SJSA1 (cell line): ENCODE results near the gene EHF. TPM values are rescaled to one million over a fixed set of nuclear protein-coding genes. Genes with fewer than 3 reads are reported as not detected.

ENCODE experiments used
- DNase-seq, 2 experiments: peaks; one replicate each; pipeline ENCODE4 v3.0.0-alpha.2; 2015 to 2020; ENCODE audit warnings: low spot score in 2 of 2, low read depth in 1 of 2
- H3K27ac ChIP-seq: fragments of 250-450 bp; sonication (Bioruptor Pico); 2 replicates; pipeline ENCODE4 v1.5.1; 2020; ENCODE audit warnings: mild to moderate bottlenecking, moderate library complexity
- H3K27me3 ChIP-seq: fragments of 250-450 bp; sonication (Bioruptor Pico); replicated peaks from 2 replicates; pipeline ENCODE4 v1.5.1; 2020; ENCODE audit warnings: mild to moderate bottlenecking, moderate library complexity
- H3K36me3 ChIP-seq: fragments of 250-450 bp; sonication (Bioruptor Pico); 2 replicates; pipeline ENCODE4 v1.5.1; 2020; ENCODE audit warnings: mild to moderate bottlenecking
- H3K4me1 ChIP-seq: fragments of 250-450 bp; sonication (Bioruptor Pico); replicated peaks from 2 replicates; pipeline ENCODE4 v1.6.1; 2021; ENCODE audit warnings: mild to moderate bottlenecking
- H3K4me3 ChIP-seq: fragments of 250-450 bp; sonication (Bioruptor Pico); 2 replicates; pipeline ENCODE4 v1.5.1; 2020; ENCODE audit warnings: mild to moderate bottlenecking
- H3K9me3 ChIP-seq: fragments of 250-450 bp; sonication (Bioruptor Pico); replicated peaks from 2 replicates; pipeline ENCODE4 v1.5.1; 2020; ENCODE audit warnings: mild to moderate bottlenecking
- total RNA-seq: library from RNA; depleted of rRNA; stranded (reverse); fragments of >200 nt; shearing (Covaris generic); gene quantifications from 2 replicates; pipeline ENCODE4 v1.2.3, GENCODE V29; 2014

Gene EHF
- total RNA-seq, 1 experiment from 2014 or later: not detected

DNA sequence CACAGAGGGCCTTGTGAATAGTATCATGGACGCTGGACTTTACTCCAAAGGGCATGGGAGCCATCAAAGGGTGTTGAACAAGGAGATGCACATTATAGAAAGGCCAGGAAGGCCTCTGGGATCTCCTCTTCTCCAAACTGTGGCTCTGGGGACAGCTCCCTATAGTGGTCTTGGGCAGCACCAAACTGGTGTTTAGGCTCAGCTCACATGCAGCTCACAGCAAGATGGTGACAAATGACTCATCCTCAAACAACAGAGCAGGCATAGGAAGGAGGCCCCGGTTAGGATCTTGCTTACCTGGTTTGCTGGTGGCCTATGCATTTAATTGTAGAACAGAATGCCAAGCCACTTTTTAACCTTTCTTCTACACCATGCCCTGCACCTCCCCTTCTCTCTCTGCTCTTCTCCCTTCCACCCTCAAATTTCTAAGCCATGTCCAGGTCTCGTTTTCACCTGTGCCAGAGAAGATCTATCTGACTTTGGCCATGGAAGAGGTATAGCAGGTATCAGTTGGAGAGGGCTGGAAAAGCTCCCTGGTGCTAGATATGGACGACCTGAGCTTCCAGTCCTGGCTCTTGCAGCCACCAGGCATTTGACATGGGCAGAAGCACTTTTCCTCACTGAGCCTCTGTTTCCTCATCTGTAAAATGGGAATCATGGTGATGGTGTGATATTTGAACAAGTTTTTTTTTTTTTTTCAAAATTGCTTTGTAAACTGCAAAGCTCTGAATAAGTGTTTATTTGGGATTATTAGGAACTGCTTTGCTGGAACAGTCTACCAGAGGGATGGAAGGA, 14.4 kb upstream of the EHF start:
- no peaks in the 10 kb centered on the region for H3K9me3 ChIP-seq
- no peak overlapping the region for H3K27ac ChIP-seq
- no peaks in the 10 kb centered on the region; the same call in 1 of the 2 replicates for H3K4me1 ChIP-seq
- H3K27me3 ChIP-seq: no peaks in the 10 kb centered on the region
- no peak for DNase-seq
- no peaks in the 10 kb centered on the region for H3K36me3 ChIP-seq
- no peak overlapping the region for H3K4me3 ChIP-seq

- Histone ChIP-seq H3K36me3 (no peaks in the 10 kb centered on the region), H3K9me3 (no peaks in the 10 kb centered on the region), H3K27me3 (no peaks in the 10 kb centered on the region), H3K4me3 (no peak overlapping the region), H3K4me1 (no peaks in the 10 kb centered on the region), H3K27ac (no peak overlapping the region)
- no peak for DNase-seq
These were observed 11.6 kb upstream of the EHF start for GRCh38 chr11:34609187-34609751.

GRCh38 chr11:34609850-34610249, 11.0 kb upstream of the EHF start:
- Histone ChIP-seq H3K9me3 (no peaks in the 10 kb centered on the region), H3K4me1 (no peaks in the 10 kb centered on the region), H3K4me3 (no peak overlapping the region), H3K36me3 (no peaks in the 10 kb centered on the region), H3K27me3 (no peaks in the 10 kb centered on the region), H3K27ac (no peak overlapping the region)
- DNase-seq: no peak

GRCh38 chr11:34610324-34611041, 10.4 kb upstream of the EHF start:
- no peaks in the 10 kb centered on the region for H3K9me3 ChIP-seq
- H3K4me3 ChIP-seq: no peak overlapping the region
- no peaks in the 10 kb centered on the region for H3K36me3 ChIP-seq
- DNase-seq: no peak
- H3K27ac ChIP-seq: no peak overlapping the region
- no peaks in the 10 kb centered on the region for H3K27me3 ChIP-seq
- H3K4me1 ChIP-seq: no peaks in the 10 kb centered on the region

DNA sequence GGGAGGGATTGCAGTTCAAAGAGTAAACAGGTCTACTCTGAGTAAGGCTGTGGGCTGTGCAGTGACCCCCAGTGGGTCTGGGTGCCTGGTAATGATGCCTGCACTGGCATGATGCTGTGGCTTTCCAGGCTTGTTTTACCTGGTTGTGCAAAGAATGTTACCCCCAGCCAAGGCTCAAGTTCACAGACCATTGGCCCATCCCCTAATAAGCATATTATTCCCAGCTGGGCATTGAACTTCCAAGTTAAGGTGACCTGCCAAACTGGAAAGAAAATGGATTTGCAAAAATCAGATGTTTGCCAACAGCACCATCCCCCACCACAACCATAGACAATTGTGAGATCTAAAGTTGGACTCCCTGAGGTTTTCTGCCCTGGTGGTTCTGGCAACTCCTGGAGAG, 7.9 kb upstream of the EHF start:
- Histone ChIP-seq H3K36me3 (no peaks in the 10 kb centered on the region), H3K4me3 (no peak overlapping the region), H3K27ac (no peak overlapping the region), H3K4me1 (no peaks in the 10 kb centered on the region), H3K27me3 (no peaks in the 10 kb centered on the region), H3K9me3 (no peaks in the 10 kb centered on the region)
- DNase-seq: no peak

- Histone ChIP-seq H3K4me1 (no peaks in the 10 kb centered on the region), H3K9me3 (no peaks in the 10 kb centered on the region), H3K36me3 (no peaks in the 10 kb centered on the region), H3K27ac (no peak overlapping the region), H3K27me3 (no peaks in the 10 kb centered on the region), H3K4me3 (no peak overlapping the region)
- no peak for DNase-seq
These were observed 7.3 kb upstream of the EHF start for GRCh38 chr11:34613552-34614056.

DNA sequence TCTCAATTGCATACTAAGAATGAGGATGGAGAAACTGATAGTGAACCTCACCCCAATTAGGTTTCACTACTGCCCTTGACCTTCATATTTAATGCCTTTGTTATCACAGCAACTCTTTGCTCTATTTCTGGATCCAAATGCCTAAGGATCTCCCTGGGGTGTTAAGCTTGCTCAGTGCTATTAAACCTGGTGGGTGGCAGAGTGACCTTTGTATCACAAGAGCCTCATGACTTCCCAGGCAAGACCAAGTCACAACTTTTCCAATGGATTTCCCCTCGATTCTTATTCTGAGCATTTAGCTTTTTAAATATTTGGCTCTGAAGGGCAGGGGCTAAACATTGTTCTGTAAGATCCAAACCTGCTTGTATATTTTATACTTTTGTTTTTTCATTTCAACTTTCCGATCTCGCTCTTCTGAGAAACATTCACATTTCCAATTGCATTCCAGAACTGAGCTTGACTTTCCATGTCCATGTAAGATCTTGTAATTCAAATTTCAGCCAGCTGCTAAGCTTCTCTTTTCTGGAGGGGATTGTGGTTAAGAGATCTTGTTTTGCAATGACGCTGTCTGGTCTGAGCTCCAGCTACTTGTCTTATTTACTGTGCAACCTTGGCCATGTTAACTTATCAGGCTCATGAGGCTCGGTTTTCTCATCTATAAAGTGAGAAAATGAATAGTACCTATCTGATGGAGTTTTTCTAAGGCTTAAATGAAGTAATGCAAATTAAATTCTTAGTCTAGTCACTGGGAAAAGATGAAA, 6.4 kb upstream of the EHF start:
- no peak overlapping the region for H3K4me3 ChIP-seq
- H3K36me3 ChIP-seq: no peaks in the 10 kb centered on the region
- no peak for DNase-seq
- H3K4me1 ChIP-seq: no peaks in the 10 kb centered on the region
- H3K27me3 ChIP-seq: no peaks in the 10 kb centered on the region
- no peak overlapping the region for H3K27ac ChIP-seq
- H3K9me3 ChIP-seq: no peaks in the 10 kb centered on the region

- no peaks in the 10 kb centered on the region for H3K27me3 ChIP-seq
- no peak overlapping the region for H3K27ac ChIP-seq
These were observed 4.8 kb upstream of the EHF start for GRCh38 chr11:34616086-34616485.

DNA sequence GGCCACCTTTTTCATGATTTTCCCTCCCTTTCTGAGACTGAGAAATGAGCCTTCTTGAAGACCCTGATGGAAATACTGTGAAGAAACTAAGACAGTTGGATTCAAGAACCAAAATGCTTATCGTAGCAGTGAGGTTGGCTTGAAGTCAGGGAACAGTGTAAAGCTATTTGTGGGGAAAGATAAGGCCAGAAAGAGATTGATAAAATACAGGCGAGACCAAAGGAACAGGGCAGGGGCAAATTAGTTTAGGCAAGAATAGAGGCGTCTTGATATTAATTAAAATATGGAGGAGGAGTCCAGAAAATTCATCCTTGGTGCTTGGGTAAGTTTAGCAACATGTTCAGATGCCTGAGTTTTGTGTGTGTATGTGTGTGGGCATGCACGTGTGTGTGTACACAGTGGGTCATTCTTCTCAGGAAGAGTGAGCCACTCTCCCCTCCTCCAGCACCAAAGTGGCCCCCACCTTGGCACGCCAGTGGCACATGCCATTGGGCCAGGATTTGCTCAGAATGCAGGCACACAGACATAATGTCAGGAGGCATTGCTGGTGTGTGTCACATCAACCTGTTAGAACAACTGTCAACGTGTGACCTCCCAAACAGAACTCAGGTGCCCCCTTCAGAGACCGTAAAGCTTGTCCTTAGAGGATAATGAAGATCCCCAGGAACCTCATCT, 3.9 kb upstream of the EHF start:
- H3K27me3 ChIP-seq: no peaks in the 10 kb centered on the region
- H3K27ac ChIP-seq: no peak overlapping the region
- peaks cover 3% of the 10 kb centered on the region for H3K4me1 ChIP-seq
- no peak overlapping the region for H3K4me3 ChIP-seq
- H3K36me3 ChIP-seq: no peaks in the 10 kb centered on the region
- no peaks in the 10 kb centered on the region; the same call in 1 of the 2 replicates for H3K9me3 ChIP-seq
- no peak for DNase-seq

More at GRCh38 chr11:34616086-34616485, 4.8 kb upstream of the EHF start:
- DNase-seq: no peak
- no peaks in the 10 kb centered on the region for H3K36me3 ChIP-seq
- no peak overlapping the region for H3K4me3 ChIP-seq
- H3K4me1 ChIP-seq: no peaks in the 10 kb centered on the region
- H3K9me3 ChIP-seq: no peaks in the 10 kb centered on the region

DNA sequence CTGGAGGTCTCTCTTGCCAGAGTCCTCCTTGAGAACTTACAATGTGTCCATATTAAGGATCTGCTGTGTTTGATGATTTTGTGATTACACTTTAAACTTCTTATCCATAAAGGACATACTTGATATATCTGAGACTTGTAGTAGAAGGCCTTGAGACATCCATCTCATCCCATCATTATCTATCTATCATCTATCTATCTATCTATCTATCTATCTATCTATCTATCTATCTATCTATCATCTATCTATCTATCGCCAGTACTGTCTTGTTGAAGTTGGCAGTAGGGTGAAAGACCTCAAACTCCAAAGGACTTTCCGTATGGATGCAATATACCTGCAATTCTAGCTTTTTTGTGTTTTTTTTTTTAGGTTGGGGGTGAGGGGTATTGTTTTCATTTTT, 2.5 kb upstream of the EHF start:
- Histone ChIP-seq H3K4me1 (peaks cover 7% of the 10 kb centered on the region), H3K27me3 (no peaks in the 10 kb centered on the region)
- DNase-seq: no peak

GRCh38 chr11:34619062-34619516, 1.8 kb upstream of the EHF start:
- Histone ChIP-seq H3K9me3 (no peaks in the 10 kb centered on the region; the same call in 1 of the 2 replicates), H3K4me1 (peaks cover 12% of the 10 kb centered on the region), H3K27ac (no peak overlapping the region), H3K36me3 (no peaks in the 10 kb centered on the region), H3K4me3 (no peak overlapping the region), H3K27me3 (no peaks in the 10 kb centered on the region)
- DNase-seq: no peak

More for the DNA sequence above, 2.5 kb upstream of the EHF start:
- no peaks in the 10 kb centered on the region for H3K36me3 ChIP-seq
- no peak overlapping the region for H3K4me3 ChIP-seq
- no peak overlapping the region for H3K27ac ChIP-seq
- no peaks in the 10 kb centered on the region; the same call in 1 of the 2 replicates for H3K9me3 ChIP-seq

DNA sequence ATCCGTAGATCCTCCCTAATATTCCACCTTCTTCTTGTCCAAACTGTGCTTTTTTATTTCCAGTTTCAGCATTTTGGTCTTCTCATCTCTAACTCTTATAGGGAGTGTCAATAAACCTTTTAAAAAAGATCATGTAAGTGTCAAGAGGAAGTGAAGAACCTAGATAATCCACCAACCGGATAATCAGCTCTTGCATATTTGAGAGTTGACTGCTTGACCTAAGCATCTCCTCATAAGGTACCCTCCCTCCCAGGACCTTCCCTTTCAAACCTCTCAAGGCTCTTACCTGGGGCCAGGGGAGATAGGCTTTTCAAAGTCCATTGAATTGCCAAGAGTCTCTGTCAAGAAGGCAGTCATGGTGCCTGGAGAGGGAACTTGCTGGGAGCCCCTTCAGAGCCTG, 691 bp upstream of the EHF start:
- Histone ChIP-seq H3K36me3 (no peaks in the 10 kb centered on the region), H3K27me3 (no peaks in the 10 kb centered on the region), H3K27ac (no peak overlapping the region), H3K4me3 (no peak overlapping the region), H3K4me1 (peaks cover 12% of the 10 kb centered on the region), H3K9me3 (no peaks in the 10 kb centered on the region; the same call in 1 of the 2 replicates)
- DNase-seq: no peak

DNA sequence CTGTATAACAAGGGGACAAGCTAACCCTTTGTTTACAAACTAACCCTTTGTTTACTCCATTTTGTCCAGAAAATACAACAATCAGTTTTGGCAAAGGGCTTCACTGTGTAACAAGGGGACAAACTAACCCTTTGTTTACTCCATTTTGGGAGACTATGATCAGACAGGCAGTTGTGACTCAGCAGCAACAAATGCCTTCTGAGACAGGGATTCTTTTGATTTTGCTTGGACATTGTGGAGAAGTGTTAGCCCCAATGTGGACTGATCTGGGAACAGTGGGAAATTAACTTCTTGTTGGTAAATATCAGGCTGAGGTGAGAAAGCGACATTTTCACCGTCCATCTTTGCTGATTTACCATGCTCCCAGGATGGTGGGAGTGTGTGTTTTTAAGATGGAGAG, 983 bp downstream of the EHF start:
- Histone ChIP-seq H3K27me3 (no peaks in the 10 kb centered on the region), H3K4me1 (peaks cover 12% of the 10 kb centered on the region), H3K9me3 (no peaks in the 10 kb centered on the region; the same call in 1 of the 2 replicates), H3K4me3 (no peak overlapping the region), H3K27ac (no peak overlapping the region), H3K36me3 (no peaks in the 10 kb centered on the region)
- DNase-seq: no peak
